HCT116 (cell line): ENCODE data around the gene TMOD4.

Experiments
- ELF1 ChIP-seq: IDR thresholded peaks from 2 replicates; pipeline ENCODE4 v1.6.1; 2012; ENCODE audit warnings: low read depth, borderline replicate concordance
- POLR2AphosphoS5 ChIP-seq: IDR thresholded peaks from 2 replicates; pipeline ENCODE4 v1.6.1; 2011; ENCODE audit warnings: mild to moderate bottlenecking, low read depth, low read length, moderate library complexity
- TF ChIP-seq, protein P1 (sequence below): IDR thresholded peaks from 2 replicates; pipeline ENCODE4 v1.6.1; 2012

DNA sequence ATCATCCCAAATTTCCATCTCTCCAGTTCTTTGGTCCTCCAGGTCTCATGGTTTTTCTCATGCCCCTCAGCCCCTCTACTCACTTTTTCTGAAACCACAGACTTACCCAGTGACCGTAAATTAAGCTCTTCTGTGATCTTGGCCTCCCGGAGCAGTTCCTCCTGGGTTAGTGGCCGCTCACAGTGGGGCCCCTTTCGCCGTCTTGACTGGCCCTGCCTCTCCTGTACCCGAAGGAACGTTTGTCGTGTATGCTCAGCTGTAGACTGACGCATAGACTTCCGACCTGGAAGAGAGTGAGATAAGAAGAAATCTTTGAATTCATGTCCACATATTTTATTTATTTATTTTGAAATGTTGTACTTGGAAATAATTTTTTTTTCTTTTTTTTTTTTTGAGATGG is 8.4 kb upstream of the TMOD4 start:
- no peak for TF ChIP-seq POLR2AphosphoS5
- TF ChIP-seq ELF1, result no peak
- TF ChIP-seq, protein P1, sequence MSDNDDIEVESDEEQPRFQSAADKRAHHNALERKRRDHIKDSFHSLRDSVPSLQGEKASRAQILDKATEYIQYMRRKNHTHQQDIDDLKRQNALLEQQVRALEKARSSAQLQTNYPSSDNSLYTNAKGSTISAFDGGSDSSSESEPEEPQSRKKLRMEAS, result no peak
